GM21515 (cell line): ENCODE results near the gene TENM4.
"Not testable (repeated sequence)": the region's sequence is repeated elsewhere in the genome, so short reads cannot be mapped to it uniquely, and the experiment has no call there.

Experiments used
- ATAC-seq: cut with Tn5 transposase; IDR thresholded peaks from one replicate; pipeline ENCODE4 v1.9.1; 2021; ENCODE audit not compliant: unreplicated experiment

Gene TENM4

GRCh38 chr11:78925387-78925786 lies 515.4 kb downstream of the TENM4 start:
- ATAC-seq: no peak

- no peak for ATAC-seq
Observed at GRCh38 chr11:78922859-78923625, 517.8 kb downstream of the TENM4 start.

- ATAC-seq: no peak
Observed at GRCh38 chr11:78921509-78921908, 519.3 kb downstream of the TENM4 start.

- no peak for ATAC-seq
Observed at GRCh38 chr11:78920329-78920728, 520.5 kb downstream of the TENM4 start.

GRCh38 chr11:78916759-78917158 lies 524.1 kb downstream of the TENM4 start:
- ATAC-seq: no peak

- ATAC-seq: no peak
Observed at GRCh38 chr11:78914503-78914902, 526.3 kb downstream of the TENM4 start.

DNA sequence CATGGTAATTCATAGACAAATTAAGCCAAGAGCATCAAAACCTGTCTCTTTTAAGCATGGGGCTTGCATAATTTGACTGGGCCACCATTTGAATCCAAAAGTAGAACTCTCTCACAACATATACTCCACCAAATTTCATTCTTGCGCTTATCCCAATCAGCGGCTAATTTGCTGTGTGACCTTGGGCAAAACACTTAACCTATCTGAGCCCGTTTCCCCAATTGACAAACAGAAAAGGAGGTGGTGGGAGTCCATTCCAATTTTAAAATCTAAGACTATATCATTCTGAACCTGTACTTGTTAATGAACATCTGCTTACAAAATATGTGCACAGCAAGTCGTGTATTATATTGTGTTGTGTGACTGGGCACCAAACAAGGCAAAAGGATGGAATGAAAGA lies 528.1 kb downstream of the TENM4 start:
- no peak for ATAC-seq

DNA sequence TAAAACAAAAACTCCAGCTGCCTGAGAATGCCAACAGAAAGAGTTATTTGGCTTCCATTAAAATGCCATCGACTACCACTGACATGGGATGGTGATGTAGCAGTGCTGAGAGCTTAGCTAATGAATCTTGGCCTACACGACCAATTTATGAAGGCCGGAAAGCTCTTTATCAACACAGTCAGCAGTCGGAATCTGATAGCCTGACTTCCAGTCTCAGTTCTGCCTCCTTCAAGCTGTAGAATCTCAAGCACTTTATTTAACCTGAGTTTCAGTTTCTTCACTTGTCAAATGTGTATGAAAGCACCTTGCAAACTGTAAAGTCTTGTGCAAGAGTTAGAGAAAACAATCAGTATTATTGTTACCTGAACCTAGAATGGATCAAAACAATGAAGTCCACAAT lies 530.5 kb downstream of the TENM4 start:
- no peak for ATAC-seq

DNA sequence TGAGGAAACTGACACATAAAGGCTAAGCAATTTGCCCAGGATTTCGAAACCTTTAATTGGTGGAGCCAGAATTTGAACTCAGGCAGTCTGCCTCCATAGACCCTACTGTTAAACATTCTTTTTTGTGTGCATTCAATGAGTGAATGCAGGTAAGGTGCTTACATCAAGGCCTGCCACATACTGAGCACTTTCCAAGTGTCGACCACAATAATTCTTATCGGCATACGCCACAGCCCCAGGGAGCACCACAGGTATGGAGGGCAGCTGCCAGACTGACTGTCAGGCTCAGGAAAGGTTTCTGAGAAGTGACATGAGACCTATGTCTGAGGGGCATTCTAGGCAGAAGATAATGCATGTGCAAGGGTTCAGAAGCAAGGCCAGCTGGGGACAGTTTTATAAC lies 531.4 kb downstream of the TENM4 start:
- ATAC-seq: no peak

- ATAC-seq: no peak
Observed at GRCh38 chr11:78907636-78908035, 533.2 kb downstream of the TENM4 start.

DNA sequence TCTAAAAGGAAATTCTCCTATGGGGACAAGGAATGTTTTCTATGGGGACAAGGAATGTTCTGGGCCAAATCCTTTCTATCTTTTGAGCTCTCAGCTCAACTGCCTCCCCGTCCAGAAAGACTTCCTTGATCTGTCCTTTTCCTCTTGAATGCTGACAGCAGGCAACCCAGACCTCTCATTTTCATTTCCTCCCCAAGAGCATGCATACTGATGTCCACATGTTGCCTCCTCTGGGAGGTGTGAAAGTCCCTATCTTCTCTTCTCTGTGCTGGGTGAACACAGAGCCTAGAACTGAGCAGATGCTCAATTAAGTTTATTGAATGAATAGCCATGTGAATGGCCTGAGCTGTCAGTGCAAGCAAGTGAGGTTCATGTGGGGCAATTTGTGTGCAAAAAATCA lies 534.3 kb downstream of the TENM4 start:
- ATAC-seq: no peak

DNA sequence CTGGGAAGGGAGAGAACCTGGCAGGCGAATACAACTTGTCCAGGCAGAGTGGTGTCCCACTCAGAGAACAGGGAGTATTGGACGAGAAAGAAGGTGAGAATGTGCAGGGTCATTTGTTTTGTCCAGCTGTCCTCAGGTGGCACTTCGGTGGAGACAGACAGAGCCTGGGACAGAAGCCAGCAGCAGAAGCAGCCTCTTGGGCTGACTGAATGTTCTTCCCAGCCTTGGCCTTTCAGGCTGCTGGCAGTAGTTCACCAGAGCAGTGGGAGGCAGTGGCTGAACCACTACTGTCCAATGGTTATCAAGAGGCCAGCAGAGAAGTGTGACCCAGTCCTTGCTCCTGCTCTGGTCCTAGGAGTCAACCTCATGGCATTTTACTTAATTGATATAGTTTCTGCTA lies 535.1 kb downstream of the TENM4 start:
- ATAC-seq: no peak

GRCh38 chr11:78902771-78903507 lies 537.9 kb downstream of the TENM4 start:
- no peak for ATAC-seq

DNA sequence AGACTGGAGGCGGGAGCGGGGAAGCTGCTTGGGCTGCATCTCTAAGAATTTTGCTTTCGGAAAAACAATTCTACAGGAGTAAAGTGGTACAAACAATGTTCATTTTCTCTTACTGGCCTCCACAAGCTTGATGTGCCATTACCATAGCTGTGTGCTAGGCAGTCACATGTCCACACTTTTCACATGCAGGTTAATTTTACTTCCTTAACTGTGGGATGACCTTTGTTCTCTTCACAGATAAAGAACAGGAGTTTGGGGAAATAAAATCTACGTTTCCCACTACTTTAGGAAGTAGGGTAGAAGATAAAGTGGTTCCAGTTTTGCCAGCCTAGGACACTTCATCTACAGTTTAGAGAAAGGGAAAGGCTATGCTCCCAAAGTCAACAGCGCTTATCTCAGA lies 539.0 kb downstream of the TENM4 start:
- ATAC-seq: no peak

GRCh38 chr11:78898266-78898775 lies 542.5 kb downstream of the TENM4 start:
- ATAC-seq: no peak

DNA sequence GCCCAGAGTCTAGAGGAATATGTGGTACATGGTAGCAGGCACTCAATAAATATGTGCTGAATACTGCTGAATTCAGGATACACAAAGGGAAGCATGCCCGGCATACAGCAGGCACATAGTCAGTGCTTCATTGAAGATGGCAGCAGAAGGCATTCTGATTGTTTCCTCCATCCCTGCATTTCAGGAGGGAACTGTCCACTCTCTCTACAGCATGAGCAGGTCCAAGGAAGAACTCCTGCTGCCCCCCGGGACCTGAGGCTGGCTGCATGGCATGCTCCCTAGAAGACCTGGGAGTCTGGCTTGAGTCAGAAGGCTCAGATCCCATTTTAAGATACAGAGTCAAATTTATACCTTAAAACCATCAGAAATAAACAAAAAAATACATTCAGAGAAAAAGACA lies 546.8 kb downstream of the TENM4 start:
- ATAC-seq: no peak

DNA sequence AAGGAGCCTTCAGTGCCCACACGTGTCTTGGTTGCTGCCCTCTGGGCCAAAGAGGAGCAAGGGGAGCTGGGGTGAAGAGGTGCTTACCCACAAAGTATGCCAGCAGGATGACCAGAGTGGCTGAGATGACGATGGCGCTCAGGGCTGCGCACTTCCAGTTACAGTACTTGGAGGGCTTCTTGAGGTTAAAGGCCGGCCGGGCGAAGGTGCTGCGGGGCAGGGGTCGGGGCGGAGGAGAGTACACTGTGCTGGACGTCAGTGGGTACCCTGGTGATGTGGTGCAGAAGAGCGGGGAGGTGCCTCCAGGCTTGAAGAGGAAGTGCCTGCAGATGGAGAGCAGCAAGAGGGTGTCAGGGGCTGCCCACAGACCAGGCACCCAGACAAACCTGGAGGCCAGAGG lies 551.1 kb downstream of the TENM4 start:
- ATAC-seq: no peak

- no peak for ATAC-seq
Observed at GRCh38 chr11:78886616-78887015, 554.2 kb downstream of the TENM4 start.

GRCh38 chr11:78884761-78885160 lies 556.1 kb downstream of the TENM4 start:
- ATAC-seq: no peak

DNA sequence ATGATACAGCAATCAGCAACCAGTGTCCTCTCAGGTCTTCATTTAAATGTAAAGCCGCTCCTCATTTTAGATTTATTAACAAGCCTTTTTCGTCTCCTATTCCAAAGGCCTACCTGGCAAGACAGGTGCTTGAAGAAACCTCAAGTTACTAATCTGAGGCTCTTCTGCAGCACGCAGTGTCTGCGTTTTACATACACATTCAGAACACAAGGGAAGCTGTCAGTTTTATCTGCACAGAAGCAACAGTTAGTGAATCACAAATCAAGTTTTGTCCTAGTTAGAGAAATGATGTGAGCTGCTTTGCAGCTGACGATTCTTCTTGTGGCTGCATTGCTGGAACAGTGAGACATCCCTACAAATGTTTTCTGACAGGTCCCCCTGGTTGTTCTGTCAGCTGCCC lies 557.3 kb downstream of the TENM4 start:
- no peak for ATAC-seq

GRCh38 chr11:78879094-78879980 lies 561.5 kb downstream of the TENM4 start:
- ATAC-seq: not testable (repeated sequence)
